Embryonic facial prominence (tissue), 1 donor: ENCODE results near the gene BRCA1.
A peak's percentile ranks its signal among the peaks of the same experiment; 100 is the strongest.
"Not testable (repeated sequence)": the region's sequence is repeated elsewhere in the genome, so short reads cannot be mapped to it uniquely, and the experiment has no call there.

Experiments
- DNase-seq: peaks from one replicate; pipeline ENCODE4 v3.0.0-alpha.2; 2016; ENCODE audit errors: extremely low spot score

BRCA1 gene

GRCh38 chr17:43003542-43004172 lies 121.5 kb downstream of the BRCA1 start:
- DNase-seq = no peak

GRCh38 chr17:43000894-43001293 lies 124.3 kb downstream of the BRCA1 start:
- not testable (repeated sequence) for DNase-seq

- no peak for DNase-seq
Observed at GRCh38 chr17:42999003-42999525, 126.1 kb downstream of the BRCA1 start.

GRCh38 chr17:42997984-42998938 lies 126.9 kb downstream of the BRCA1 start, which contains the start of gene RPL27:
Gene RPL27, plus strand, starts transcription at chr17:42998419. Its CDS starts 332 bp downstream, at chr17:42998751.
- DNase-seq = peak; percentile 100

GRCh38 chr17:42997390-42997983 lies 127.7 kb downstream of the BRCA1 start:
- no peak for DNase-seq
